Measurements from ENCODE around the gene C2CD2L. TPM values are rescaled to one million over a fixed set of nuclear protein-coding genes. Genes with fewer than 3 reads are reported as not detected.
A peak's percentile ranks its signal among the peaks of the same experiment; 100 is the strongest.

Gene C2CD2L
- total and polyA plus RNA-seq, 2 of the 4 experiments (the other 2 are of a cell fraction), result 2.2 to 8.7 TPM

GRCh38 chr11:119091966-119092879 is 14.9 kb upstream of the C2CD2L start:
- Histone ChIP-seq H3K4me3 (ENCODE audit: insufficient read depth, low read depth, low read length) (no peak overlapping the region), H4K5ac (ENCODE audit: low read depth, low read length) (no peak overlapping the region), H3K79me1 (ENCODE audit: low read depth in 1 of 2, low read length in 2 of 2) (peaks cover 15 to 50% of the 10 kb centered on the region in 2 experiments; a peak in 3 of 4 replicates), H2BK5ac (ENCODE audit: low read depth, low read length, poor library complexity, severe bottlenecking) (no peak overlapping the region), H3K56ac (ENCODE audit: extremely low read depth, insufficient read depth, low read length) (no peak overlapping the region; the same call in 1 of the 2 replicates), H3K4ac (ENCODE audit: low read depth, low read length) (no peak overlapping the region; the same call in 1 of the 2 replicates), H2BK120ac (ENCODE audit: low read depth, low read length) (no peak overlapping the region), H3K18ac (ENCODE audit: low read depth, low read length) (no peak overlapping the region), H3K9me3 (ENCODE audit: control insufficient read depth, insufficient read depth, low read length) (no peaks in the 10 kb centered on the region), H3K27me3 (ENCODE audit: control insufficient read depth, insufficient read depth, low read length) (no peaks in the 10 kb centered on the region), H3K36me3 (ENCODE audit: control insufficient read depth, insufficient read depth, low read length) (peaks cover 24% of the 10 kb centered on the region), H2BK20ac (ENCODE audit: low read depth, low read length) (no peak overlapping the region), H3K27ac (ENCODE audit: insufficient read depth, low read length) (peak overlapping the region; percentile 43; the same call in 1 of the 2 replicates), H2AK9ac (replicated peaks; ENCODE audit: low read depth, low read length, poor library complexity) (peak overlapping the region; percentile 83), H2AK5ac (ENCODE audit: low read depth, low read length) (peak overlapping the region; percentile 17; the same call in 1 of the 2 replicates), H3K14ac (replicated peaks; ENCODE audit: low read depth, low read length) (no peak overlapping the region), H3K9ac (ENCODE audit: low read depth, low read length) (peak overlapping the region; percentile 89; the same call in 1 of the 2 replicates), H3K4me2 (ENCODE audit: low read depth, low read length) (peak overlapping the region; percentile 94), H3K4me1 (ENCODE audit: control insufficient read depth, insufficient read depth, low read length) (peaks cover 14% of the 10 kb centered on the region), H3K9me1 (ENCODE audit: insufficient read depth, low read length) (peaks cover 17% of the 10 kb centered on the region; the same call in 1 of the 2 replicates), H4K20me1 (ENCODE audit: insufficient read depth, low read length) (peaks cover 25% of the 10 kb centered on the region), H4K91ac (ENCODE audit: insufficient read depth, low read depth, low read length) (no peak overlapping the region), H2AFZ (replicated peaks; ENCODE audit: low read length, poor library complexity) (no peak overlapping the region), H2BK15ac (ENCODE audit: low read depth, low read length) (no peak overlapping the region), H3K23ac (ENCODE audit: low read depth, low read length) (peak overlapping the region; percentile 70), H4K8ac (ENCODE audit: low read depth in 2 of 2, low read length in 2 of 2) (peak overlapping the region in 1 of 2 experiments; percentile 4; a peak in 1 of 4 replicates)
- ChIA-PET POLR2A (ENCODE audit: unreplicated experiment) (interaction anchor here (0.6 kb wide), 1 partner anchor 10 kb away, joined by 7 read pairs; the partner anchor contains the start of gene DPAGT1), CTCF (no interaction called here)
- 93% methylated on average over 3 of the region's 13 CpGs; no CpG with 5 or more reads in 1 of the 2 experiments for WGBS, 2 experiments (ENCODE audit: extremely low coverage in 2 of 2, insufficient read length in 1 of 2)
- intact Hi-C loops (cut with micrococcal nuclease) (loop anchor here (2.0 kb wide), 1 partner anchor 231 kb away; no protein-coding TSS in a partner anchor), dilution Hi-C loops (cut with HindIII; ENCODE audit: low sequenced_read_pairs, unreplicated experiment) (no loop called here), in situ Hi-C loops (cut with MboI; ENCODE audit: low sequenced_read_pairs) (no loop called here)
- DNase-seq (no peak), ATAC-seq (ENCODE audit: low read depth) (no peak)
- no TSS peak for BruUV-seq (replicated peaks)
- TF ChIP-seq RAD21 (IDR thresholded peaks at IDR 0.05; ENCODE audit: low read length) (no peak), CEBPB (IDR thresholded peaks at IDR 0.05; ENCODE audit: low read depth, low read length) (no peak), FOS (IDR thresholded peaks at IDR 0.05; ENCODE audit: low read depth, low read length) (no peak), POLR2A (IDR thresholded peaks at IDR 0.05; ENCODE audit: low read depth, low read length) (no peak), USF2 (IDR thresholded peaks at IDR 0.05; ENCODE audit: low read depth, low read length) (no peak), SMC3 (IDR thresholded peaks at IDR 0.05; ENCODE audit: low read depth, low read length) (no peak), MAZ (IDR thresholded peaks at IDR 0.05; ENCODE audit: borderline replicate concordance, low read depth, low read length) (no peak), CHD1 (IDR thresholded peaks at IDR 0.05; ENCODE audit: low read depth, low read length) (no peak), RFX5 (IDR thresholded peaks at IDR 0.05; ENCODE audit: low read depth, low read length) (no peak), CTCF (conservative IDR thresholded peaks at IDR 0.05; ENCODE audit: low read depth, low read length) (no peak), MXI1 (IDR thresholded peaks at IDR 0.05; ENCODE audit: borderline replicate concordance, low read depth, low read length) (no peak), ELK1 (IDR thresholded peaks at IDR 0.05; ENCODE audit: borderline replicate concordance, low read depth, low read length) (no peak), MAFK (IDR thresholded peaks at IDR 0.05; ENCODE audit: low read depth, low read length) (no peak)
